Kidney (tissue), 14 donors: ENCODE measurements around the gene ADAMTS12. TPM values are rescaled to one million over a fixed set of nuclear protein-coding genes. Genes with fewer than 3 reads are reported as not detected.
"Not testable (repeated sequence)": the region's sequence is repeated elsewhere in the genome, so short reads cannot be mapped to it uniquely, and the experiment has no call there.

Source experiments
- DNase-seq, 5 donors: peaks; one replicate each; pipeline ENCODE4 v3.0.0-alpha.2; 2013 to 2020
- FAIRE-seq: peaks from 2 replicates; lab custom pipeline; 2012; peaks lifted over from hg19 to GRCh38; lab: Jason Lieb, UNC
- H3K27ac ChIP-seq, 2 donors: one replicate each; pipeline ENCODE4 v1.7.0; 2013; ENCODE audit warnings: low read depth in 2 of 2, low read length in 2 of 2, inconsistent platforms in 1 of 2
- H3K27me3 ChIP-seq: one replicate; pipeline ENCODE4 v1.7.1; 2013; ENCODE audit warnings: low read length, inconsistent platforms; ENCODE audit not compliant: control insufficient read depth, insufficient read depth
- H3K36me3 ChIP-seq, 3 donors: one replicate each; pipeline versions ENCODE4 v1.7.0 to v1.7.1; 2013; ENCODE audit warnings: low read length in 3 of 3, control low read depth in 1 of 3, inconsistent platforms in 1 of 3; ENCODE audit not compliant: insufficient read depth in 3 of 3, control insufficient read depth in 2 of 3
- H3K4me1 ChIP-seq, 3 donors: one replicate each; pipeline versions ENCODE4 v1.7.0 to v1.7.1; 2013; ENCODE audit warnings: low read length in 3 of 3, inconsistent platforms in 1 of 3, low read depth in 1 of 3; ENCODE audit not compliant: control insufficient read depth in 2 of 3, insufficient read depth in 2 of 3
- H3K4me3 ChIP-seq, 3 donors: one replicate each; pipeline versions ENCODE4 v1.7.0 to v1.8.1; 2013; ENCODE audit warnings: low read length in 3 of 3, control low read depth in 1 of 3, inconsistent platforms in 1 of 3
- H3K9ac ChIP-seq, 3 donors: one replicate each; pipeline versions ENCODE4 v1.7.0 to v1.7.1; 2013; ENCODE audit warnings: low read length in 3 of 3, control low read depth in 1 of 3, inconsistent platforms in 1 of 3
- H3K9me3 ChIP-seq, 3 donors: one replicate each; pipeline versions ENCODE4 v1.7.0 to v1.7.1; 2013; ENCODE audit warnings: low read length in 3 of 3, control low read depth in 1 of 3, inconsistent platforms in 1 of 3; ENCODE audit not compliant: control insufficient read depth in 2 of 3, insufficient read depth in 1 of 3
- CTCF ChIP-seq: IDR thresholded peaks from 3 replicates; pipeline ENCODE4 v1.5.1; 2012; ENCODE audit warnings: mild to moderate bottlenecking, moderate library complexity, borderline replicate concordance; ENCODE audit not compliant: insufficient read depth; ENCODE audit errors: extremely low read depth
- intact Hi-C: fragments of 100-400 bp; cut with DNase I; formaldehyde crosslinking; loops from one replicate; pipeline ENCODE4 v1.11.1; 2022
- polyA plus RNA-seq: library from polyadenylated mRNA; stranded (reverse); fragments of 350-450 nt; fragmentation: Illumina TruSeq; extraction: RNeasy Lipid Tissue Mini Kit (QIAGEN cat#74804); gene quantifications from one replicate; pipeline ENCODE4 v1.2.3, GENCODE V29; 2014; ENCODE audit warnings: low read depth, low replicate concordance; ENCODE audit not compliant: insufficient read depth
- total RNA-seq: library from RNA; stranded (reverse); fragmentation: NEBNext Ultra II Directional; extraction: Animal tissue kit (Norgen Biotek cat#: 25700); gene quantifications from one replicate; pipeline ENCODE4 v1.2.1, GENCODE V29; 2021
- donor health status: control.
- donor health status: control.
- donor health status: control.
- donor health status: control.
- donor health status: control.
- donor health status: DM: yes; HTN: yes; CAD: no.
- donor health status: Normal renal cell carcinoma (clear cell type).

Gene ADAMTS12
- total and polyA plus RNA-seq, 2 donors from 2014 or later = 0.75 to 2.0 TPM

DNA sequence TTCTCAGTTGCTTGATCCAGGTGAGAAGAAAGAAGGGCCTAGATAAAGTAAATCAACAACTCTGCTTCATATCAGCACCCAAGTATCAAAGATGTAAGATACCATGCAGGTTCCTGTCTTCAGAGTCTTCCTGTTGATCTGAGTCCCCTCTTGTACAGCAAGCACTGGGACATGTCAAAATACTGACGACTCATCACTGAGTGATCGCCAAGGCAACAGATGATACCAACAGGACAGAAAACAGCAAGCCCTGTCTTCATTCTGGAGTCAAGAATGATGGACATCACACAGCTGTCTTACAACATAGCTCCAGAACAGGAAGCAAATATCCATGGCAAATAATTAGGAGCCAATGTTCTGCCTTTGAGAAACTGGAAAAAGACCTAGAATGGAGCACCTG lies 367.3 kb downstream of the ADAMTS12 start:
- FAIRE-seq (no peak), DNase-seq (no peak)
- H3K4me3 ChIP-seq = no peak overlapping the region
- intact Hi-C loops = no loop called here
- no peak overlapping the region for H3K9ac ChIP-seq
- TF ChIP-seq CTCF = no peak
- H3K9me3 ChIP-seq = no peaks in the 10 kb centered on the region
- no peak overlapping the region for H3K27ac ChIP-seq
- no peaks in the 10 kb centered on the region for H3K36me3 ChIP-seq
- H3K4me1 ChIP-seq = no peaks in the 10 kb centered on the region
- no peaks in the 10 kb centered on the region for H3K27me3 ChIP-seq

GRCh38 chr5:33523208-33523771 lies 368.5 kb downstream of the ADAMTS12 start:
- Histone ChIP-seq H3K27me3 (no peaks in the 10 kb centered on the region), H3K9me3 (no peaks in the 10 kb centered on the region), H3K36me3 (no peaks in the 10 kb centered on the region), H3K27ac (no peak overlapping the region), H3K4me1 (no peaks in the 10 kb centered on the region), H3K9ac (no peak overlapping the region), H3K4me3 (no peak overlapping the region)
- no peak for TF ChIP-seq CTCF
- intact Hi-C loops = no loop called here
- FAIRE-seq (no peak), DNase-seq (no peak)

DNA sequence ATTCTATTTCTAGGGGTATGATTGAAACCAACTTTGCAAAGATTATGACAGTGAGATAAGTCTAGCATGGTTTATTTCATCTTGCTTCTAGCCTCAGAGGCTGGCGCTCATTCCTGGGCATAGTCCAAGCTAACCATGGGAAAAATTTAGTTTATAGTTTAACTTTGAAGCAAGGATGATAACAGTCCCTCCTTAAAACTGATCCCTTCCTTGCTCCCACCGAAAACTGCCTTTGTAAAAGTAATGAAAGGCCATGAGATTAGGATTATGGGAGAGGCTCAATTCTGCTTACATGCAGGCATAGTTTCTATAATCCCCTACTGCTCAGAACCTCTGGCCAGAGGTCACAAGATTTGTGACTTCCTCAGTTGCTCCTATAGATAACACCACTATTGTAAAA lies 375.4 kb downstream of the ADAMTS12 start:
- no peak overlapping the region for H3K27ac ChIP-seq
- DNase-seq = no peak
- no peaks in the 10 kb centered on the region for H3K36me3 ChIP-seq
- TF ChIP-seq CTCF = no peak
- H3K27me3 ChIP-seq = no peaks in the 10 kb centered on the region
- H3K4me3 ChIP-seq = no peak overlapping the region
- no peak overlapping the region for H3K9ac ChIP-seq
- FAIRE-seq = no peak
- no peaks in the 10 kb centered on the region for H3K9me3 ChIP-seq
- intact Hi-C loops = loop anchor here (10.0 kb wide), 1 partner anchor 212 kb away; no protein-coding TSS in a partner anchor
- peaks cover 0 to 4% (median 0%) of the 10 kb centered on the region in 3 donors for H3K4me1 ChIP-seq

DNA sequence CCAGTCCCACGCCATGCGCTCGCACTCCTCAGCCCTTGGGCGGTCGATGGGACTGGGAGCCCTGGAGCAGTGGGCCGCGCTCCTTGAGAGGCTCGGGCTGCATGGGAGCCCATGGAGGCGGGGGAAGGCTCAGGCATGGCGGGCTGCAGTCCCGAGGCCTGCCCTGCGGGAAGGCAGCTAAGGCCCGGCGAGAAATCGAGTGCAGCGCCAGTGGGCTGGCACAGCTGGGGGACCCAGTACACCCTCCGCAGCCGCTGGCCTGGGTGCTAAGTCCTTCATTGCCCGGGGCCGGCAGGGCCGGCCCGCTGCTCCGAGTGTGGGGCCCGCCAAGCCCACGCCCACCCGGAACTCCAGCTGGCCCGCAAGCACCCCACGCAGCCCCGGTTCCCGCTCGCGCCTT lies 376.4 kb downstream of the ADAMTS12 start:
- intact Hi-C loops = loop anchor here (10.0 kb wide), 1 partner anchor 211 kb away; no protein-coding TSS in a partner anchor
- FAIRE-seq, H3K27ac ChIP-seq, H3K4me1 ChIP-seq, DNase-seq, H3K9ac ChIP-seq, H3K9me3 ChIP-seq, H3K27me3 ChIP-seq, H3K36me3 ChIP-seq, H3K4me3 ChIP-seq: not testable (repeated sequence)
